Brain microvascular endothelial cell (primary cell): Measurements from ENCODE around the gene CRIP2.

Source experiments
- DNase-seq: peaks from one replicate; pipeline ENCODE4 v3.0.0-alpha.2; 2020
- H3K27ac ChIP-seq: fragments of 250-450 bp; sonication (Bioruptor Pico); 2 replicates; pipeline ENCODE4 v1.5.1; 2020; ENCODE audit warnings: mild to moderate bottlenecking, moderate library complexity
- H3K27me3 ChIP-seq: fragments of 250-450 bp; sonication (Bioruptor Pico); replicated peaks from 2 replicates; pipeline ENCODE4 v1.5.1; 2020; ENCODE audit warnings: mild to moderate bottlenecking
- H3K36me3 ChIP-seq: fragments of 250-450 bp; sonication (Bioruptor Pico); replicated peaks from 2 replicates; pipeline ENCODE4 v1.5.1; 2020; ENCODE audit warnings: mild to moderate bottlenecking
- H3K4me3 ChIP-seq: 2 replicates; pipeline ENCODE4 v1.5.1; 2011; ENCODE audit warnings: low read depth, mild to moderate bottlenecking, control low read depth, low read length, moderate library complexity
- CTCF ChIP-seq: IDR thresholded peaks from 2 replicates; pipeline ENCODE4 v1.5.1; 2011; ENCODE audit warnings: low read depth, mild to moderate bottlenecking, moderate library complexity, low read length, control low read depth, inconsistent platforms; ENCODE audit errors: missing control alignments
- in situ Hi-C: cut with HindIII; loops from 2 replicates; pipeline ENCODE4 v1.10.0; 2017; ENCODE audit warnings: low sequenced_read_pairs, low pct_ligation_motif_present

Gene CRIP2

GRCh38 chr14:105490267-105490571 lies 15.6 kb downstream of the CRIP2 start:
- H3K4me3 ChIP-seq: peak overlapping the region; percentile 60
- in situ Hi-C loops: no loop called here
- DNase-seq: no peak
- H3K36me3 ChIP-seq: no peaks in the 10 kb centered on the region
- peaks cover 19% of the 10 kb centered on the region for H3K27me3 ChIP-seq
- H3K27ac ChIP-seq: peak overlapping the region; percentile 56
- TF ChIP-seq CTCF: no peak

- Histone ChIP-seq H3K36me3 (no peaks in the 10 kb centered on the region), H3K27ac (peak within 1 kb of the TSS; percentile 61), H3K4me3 (peak within 1 kb of the TSS; percentile 63), H3K27me3 (peaks cover 19% of the 10 kb centered on the region)
- peak; percentile 60 for TF ChIP-seq CTCF
- peak; percentile 100 for DNase-seq
- in situ Hi-C loops: no loop called here
Measured at GRCh38 chr14:105490572-105491365, 16.1 kb downstream of the CRIP2 start, which contains the start of gene TEDC1. TSS of gene TEDC1 (plus strand) at chr14:105491246. CDS start at chr14:105491376, 130 bp downstream.

- no peak for TF ChIP-seq CTCF
- Histone ChIP-seq H3K27me3 (peaks cover 15% of the 10 kb centered on the region), H3K36me3 (no peaks in the 10 kb centered on the region), H3K4me3 (peak overlapping the region; percentile 63), H3K27ac (peak overlapping the region; percentile 61)
- in situ Hi-C loops: no loop called here
- DNase-seq: no peak
Measured at GRCh38 chr14:105491366-105491973, 16.8 kb downstream of the CRIP2 start.

- no peaks in the 10 kb centered on the region for H3K36me3 ChIP-seq
- H3K27me3 ChIP-seq: peaks cover 8% of the 10 kb centered on the region
- no peak overlapping the region for H3K27ac ChIP-seq
- no peak for DNase-seq
- H3K4me3 ChIP-seq: no peak overlapping the region
- in situ Hi-C loops: no loop called here
- TF ChIP-seq CTCF: no peak
Measured at GRCh38 chr14:105492031-105492970, 17.7 kb downstream of the CRIP2 start.

- H3K36me3 ChIP-seq: no peaks in the 10 kb centered on the region
- no peak overlapping the region for H3K4me3 ChIP-seq
- TF ChIP-seq CTCF: no peak
- H3K27me3 ChIP-seq: no peaks in the 10 kb centered on the region
- in situ Hi-C loops: no loop called here
- no peak for DNase-seq
- no peak overlapping the region for H3K27ac ChIP-seq
Measured at GRCh38 chr14:105492971-105493871, 18.6 kb downstream of the CRIP2 start.
